ENCODE measurements around the gene SLC6A5. TPM values are rescaled to one million over a fixed set of nuclear protein-coding genes. Genes with fewer than 3 reads are reported as not detected.

The SLC6A5 gene
- total RNA-seq, 1 experiment from 2014 or later: not detected

DNA sequence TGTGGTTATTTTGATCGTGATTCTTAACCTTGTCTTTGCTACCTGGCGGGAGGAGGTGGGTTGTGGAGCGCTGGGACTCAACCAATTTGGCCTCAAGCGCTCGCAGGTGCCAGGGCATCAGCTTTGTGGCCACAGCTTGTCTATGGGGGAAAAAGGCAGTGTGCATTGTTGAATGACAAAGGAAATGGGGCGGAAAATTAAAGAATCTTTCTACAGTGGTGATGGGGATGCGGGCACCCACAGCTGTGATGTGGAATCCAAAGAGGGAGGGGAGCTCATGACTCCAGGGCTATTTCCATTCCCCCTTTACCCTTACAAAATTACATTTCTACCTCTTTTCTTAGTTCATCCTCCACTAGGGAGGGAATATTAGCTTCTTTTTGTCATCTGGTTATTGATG, 1.1 kb downstream of the SLC6A5 start:
- H2BK12ac ChIP-seq (ENCODE audit: insufficient read length, low read depth, low read length): no peak overlapping the region
- Mint-ChIP-seq H3K36me3 (ENCODE audit: insufficient read depth in 1 of 3, low read depth in 3 of 3) (no peaks in the 10 kb centered on the region; a peak in 1 of 7 replicates), H3K4me1 (peaks cover 10 to 40% of the 10 kb centered on the region in 2 experiments), H3K4me3 (peak overlapping the region in 1 of 2 experiments; percentile 16; a peak in 1 of 5 replicates), H3K27me3 (ENCODE audit: low read depth) (peaks cover 98% of the 10 kb centered on the region), H3K9me3 (peaks cover 0 to 13% of the 10 kb centered on the region in 2 experiments; a peak in 2 of 5 replicates), H3K27ac (no peak overlapping the region)
- no peak overlapping the region for H4K5ac ChIP-seq (ENCODE audit: insufficient read length, low read depth, low read length)
- no peaks in the 10 kb centered on the region for H3K79me2 ChIP-seq (ENCODE audit: insufficient read depth, low read length)
- no peak overlapping the region for H4K91ac ChIP-seq (ENCODE audit: insufficient read length, low read depth, low read length)
- H3K14ac ChIP-seq (ENCODE audit: insufficient read depth, low read length): no peak overlapping the region
- H3K9me3 ChIP-seq (ENCODE audit: control insufficient read depth, low read depth, low read length): no peaks in the 10 kb centered on the region
- no peak overlapping the region for H3K23ac ChIP-seq (ENCODE audit: insufficient read length, low read depth, low read length)
- no peak overlapping the region for H3K4me2 ChIP-seq (ENCODE audit: insufficient read depth, insufficient read length, low read length)
- peaks cover 77% of the 10 kb centered on the region for H3K27me3 ChIP-seq (ENCODE audit: insufficient read depth, low read length)
- H3K23me2 ChIP-seq (ENCODE audit: insufficient read length, low read depth, low read length, poor library complexity, severe bottlenecking): no peaks in the 10 kb centered on the region
- H2BK15ac ChIP-seq (ENCODE audit: low read depth, low read length): no peak overlapping the region
- H2BK120ac ChIP-seq (ENCODE audit: low read depth, low read length, poor library complexity, severe bottlenecking): no peak overlapping the region
- no peak overlapping the region for H3T11ph ChIP-seq (ENCODE audit: low read length)
- H3K18ac ChIP-seq (ENCODE audit: insufficient read length, low read depth, low read length): no peak overlapping the region
- no peaks in the 10 kb centered on the region for H3K4me1 ChIP-seq (ENCODE audit: insufficient read depth, low read length)
- H2BK5ac ChIP-seq (ENCODE audit: insufficient read length, low read length): no peak overlapping the region
- TF ChIP-seq, protein P1, sequence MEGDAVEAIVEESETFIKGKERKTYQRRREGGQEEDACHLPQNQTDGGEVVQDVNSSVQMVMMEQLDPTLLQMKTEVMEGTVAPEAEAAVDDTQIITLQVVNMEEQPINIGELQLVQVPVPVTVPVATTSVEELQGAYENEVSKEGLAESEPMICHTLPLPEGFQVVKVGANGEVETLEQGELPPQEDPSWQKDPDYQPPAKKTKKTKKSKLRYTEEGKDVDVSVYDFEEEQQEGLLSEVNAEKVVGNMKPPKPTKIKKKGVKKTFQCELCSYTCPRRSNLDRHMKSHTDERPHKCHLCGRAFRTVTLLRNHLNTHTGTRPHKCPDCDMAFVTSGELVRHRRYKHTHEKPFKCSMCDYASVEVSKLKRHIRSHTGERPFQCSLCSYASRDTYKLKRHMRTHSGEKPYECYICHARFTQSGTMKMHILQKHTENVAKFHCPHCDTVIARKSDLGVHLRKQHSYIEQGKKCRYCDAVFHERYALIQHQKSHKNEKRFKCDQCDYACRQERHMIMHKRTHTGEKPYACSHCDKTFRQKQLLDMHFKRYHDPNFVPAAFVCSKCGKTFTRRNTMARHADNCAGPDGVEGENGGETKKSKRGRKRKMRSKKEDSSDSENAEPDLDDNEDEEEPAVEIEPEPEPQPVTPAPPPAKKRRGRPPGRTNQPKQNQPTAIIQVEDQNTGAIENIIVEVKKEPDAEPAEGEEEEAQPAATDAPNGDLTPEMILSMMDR (conservative IDR thresholded peaks at IDR 0.05): no peak
- H3K9ac ChIP-seq (ENCODE audit: extremely low read depth, insufficient read length, low read length): no peak overlapping the region
- DNase-seq: no peak
- H2AK5ac ChIP-seq (ENCODE audit: insufficient read length, low read length): no peak overlapping the region
- no peaks in the 10 kb centered on the region for H3K79me1 ChIP-seq (ENCODE audit: insufficient read depth, low read depth, low read length, poor library complexity, severe bottlenecking)
- no peak overlapping the region for H2AFZ ChIP-seq (ENCODE audit: low read length)
- WGBS (ENCODE audit: extremely low coverage, insufficient read length, low lambda C conversion rate): no CpG with 5 or more reads among the region's 7 CpGs
- H3K4ac ChIP-seq (ENCODE audit: low read depth, low read length): no peak overlapping the region
- H2BK20ac ChIP-seq (ENCODE audit: low read depth, low read length, poor library complexity, severe bottlenecking): no peak overlapping the region
- H4K20me1 ChIP-seq (ENCODE audit: control insufficient read depth, insufficient read depth, insufficient read length): no peaks in the 10 kb centered on the region
- H3K56ac ChIP-seq (ENCODE audit: insufficient read length, low read depth, low read length): no peak overlapping the region
- no peak overlapping the region for H4K8ac ChIP-seq (replicated peaks; ENCODE audit: insufficient read length, low read depth, low read length)
- no peak overlapping the region for H3K27ac ChIP-seq (ENCODE audit: insufficient read length, low read depth, low read length)

Measured in H9 (cell line).